GM12878 (cell line): Measurements from ENCODE around the gene RRAS.

Experiments used
- ZNF274 ChIP-seq: IDR thresholded peaks from one replicate; pipeline ENCODE4 v1.8.0; 2011; ENCODE audit not compliant: insufficient read length, insufficient read depth
- TF ChIP-seq, protein P1 (sequence below), 3 experiments: IDR thresholded peaks in 2 of 3; conservative IDR thresholded peaks in 1 of 3; 2 replicates each; pipeline ENCODE4 v1.5.1; 2011; ENCODE audit warnings: low read depth in 3 of 3, low read length in 3 of 3, mild to moderate bottlenecking in 3 of 3, control low read depth in 2 of 3, moderate library complexity in 2 of 3, inconsistent platforms in 1 of 3, mixed read lengths in 1 of 3; ENCODE audit not compliant: control insufficient read depth in 2 of 3, insufficient read depth in 1 of 3; ENCODE audit errors: extremely low read depth in 1 of 3

DNA sequence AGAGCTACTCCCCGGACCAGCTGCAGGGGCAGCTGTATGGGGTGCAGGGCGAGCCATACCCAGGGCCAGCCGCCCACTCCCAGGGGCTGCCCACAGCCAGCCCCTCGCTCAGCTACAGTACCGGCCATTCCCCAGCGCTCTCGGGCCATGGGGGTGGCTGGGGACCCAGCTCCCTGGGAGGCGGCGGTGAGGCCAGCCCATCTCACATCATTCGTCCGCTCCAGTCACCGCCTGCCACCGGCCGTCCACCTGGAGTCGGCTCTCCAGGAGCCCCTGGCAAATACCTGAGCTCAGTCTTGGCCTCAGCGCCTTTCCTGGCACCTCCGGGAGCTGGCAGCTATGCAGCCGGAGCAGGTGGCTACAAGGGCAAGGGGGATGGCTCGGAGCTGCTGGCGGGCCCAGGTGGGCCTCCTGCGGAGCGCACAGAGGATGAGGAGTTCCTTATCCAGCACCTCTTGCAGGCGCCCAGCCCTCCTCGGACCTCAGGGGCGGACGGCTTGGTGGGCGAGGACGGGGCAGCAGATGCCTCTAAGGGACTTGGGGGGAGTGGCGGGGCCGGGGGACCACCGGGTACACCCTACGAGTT is 44.0 kb downstream of the RRAS start:
- TF ChIP-seq, protein P1, sequence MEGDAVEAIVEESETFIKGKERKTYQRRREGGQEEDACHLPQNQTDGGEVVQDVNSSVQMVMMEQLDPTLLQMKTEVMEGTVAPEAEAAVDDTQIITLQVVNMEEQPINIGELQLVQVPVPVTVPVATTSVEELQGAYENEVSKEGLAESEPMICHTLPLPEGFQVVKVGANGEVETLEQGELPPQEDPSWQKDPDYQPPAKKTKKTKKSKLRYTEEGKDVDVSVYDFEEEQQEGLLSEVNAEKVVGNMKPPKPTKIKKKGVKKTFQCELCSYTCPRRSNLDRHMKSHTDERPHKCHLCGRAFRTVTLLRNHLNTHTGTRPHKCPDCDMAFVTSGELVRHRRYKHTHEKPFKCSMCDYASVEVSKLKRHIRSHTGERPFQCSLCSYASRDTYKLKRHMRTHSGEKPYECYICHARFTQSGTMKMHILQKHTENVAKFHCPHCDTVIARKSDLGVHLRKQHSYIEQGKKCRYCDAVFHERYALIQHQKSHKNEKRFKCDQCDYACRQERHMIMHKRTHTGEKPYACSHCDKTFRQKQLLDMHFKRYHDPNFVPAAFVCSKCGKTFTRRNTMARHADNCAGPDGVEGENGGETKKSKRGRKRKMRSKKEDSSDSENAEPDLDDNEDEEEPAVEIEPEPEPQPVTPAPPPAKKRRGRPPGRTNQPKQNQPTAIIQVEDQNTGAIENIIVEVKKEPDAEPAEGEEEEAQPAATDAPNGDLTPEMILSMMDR (IDR thresholded peaks at IDR 0.05 in 2 of 3, conservative IDR thresholded peaks at IDR 0.05 in 1 of 3; ENCODE audit: control insufficient read depth in 2 of 3, extremely low read depth in 1 of 3, insufficient read depth in 1 of 3, low read depth in 3 of 3, low read length in 3 of 3): no peak
- no peak for TF ChIP-seq ZNF274
